HG03575 (cell line): ENCODE data around the gene BBIP1.

Experiments
- ATAC-seq: cut with Tn5 transposase; IDR thresholded peaks from one replicate; pipeline ENCODE4 v1.9.1; 2021; ENCODE audit not compliant: unreplicated experiment, insufficient number of reproducible peaks, low FRiP score; ENCODE audit errors: extremely low read depth

BBIP1 gene

GRCh38 chr10:110852255-110852896 is 66.6 kb downstream of the BBIP1 start:
- no peak for ATAC-seq

GRCh38 chr10:110851020-110851612 is 67.9 kb downstream of the BBIP1 start:
- no peak for ATAC-seq

GRCh38 chr10:110850099-110850498 is 68.9 kb downstream of the BBIP1 start:
- no peak for ATAC-seq
